GM21515 (cell line): ENCODE data around the gene SRC.

Experiments
- ATAC-seq: cut with Tn5 transposase; IDR thresholded peaks from one replicate; pipeline ENCODE4 v1.9.1; 2021; ENCODE audit not compliant: unreplicated experiment

The SRC gene

GRCh38 chr20:37421988-37422387, 76.0 kb downstream of the SRC start:
- ATAC-seq = no peak

GRCh38 chr20:37422791-37423286, 76.9 kb downstream of the SRC start:
- no peak for ATAC-seq

- ATAC-seq = no peak
Observed at GRCh38 chr20:37423545-37423944, 77.6 kb downstream of the SRC start.

GRCh38 chr20:37424062-37424851, 78.3 kb downstream of the SRC start:
- ATAC-seq = no peak

- ATAC-seq = no peak
Observed at GRCh38 chr20:37425103-37425625, 79.2 kb downstream of the SRC start.

- ATAC-seq = no peak
Observed at GRCh38 chr20:37426106-37426505, 80.2 kb downstream of the SRC start.

GRCh38 chr20:37426978-37427377, 81.0 kb downstream of the SRC start:
- ATAC-seq = no peak

- ATAC-seq = no peak
Observed at GRCh38 chr20:37430044-37430443, 84.1 kb downstream of the SRC start.

GRCh38 chr20:37430778-37431460, 85.0 kb downstream of the SRC start:
- ATAC-seq = no peak

GRCh38 chr20:37431786-37432185, 85.8 kb downstream of the SRC start:
- no peak for ATAC-seq

- ATAC-seq = no peak
Observed at GRCh38 chr20:37432606-37433005, 86.7 kb downstream of the SRC start.

- no peak for ATAC-seq
Observed at GRCh38 chr20:37435607-37436006, 89.7 kb downstream of the SRC start.

GRCh38 chr20:37436527-37437186, 90.7 kb downstream of the SRC start:
- no peak for ATAC-seq

GRCh38 chr20:37437676-37438075, 91.7 kb downstream of the SRC start:
- no peak for ATAC-seq

- no peak for ATAC-seq
Observed at GRCh38 chr20:37438464-37439222, 92.7 kb downstream of the SRC start.

GRCh38 chr20:37439223-37439933, 93.4 kb downstream of the SRC start:
- ATAC-seq = no peak

GRCh38 chr20:37441023-37441422, 95.1 kb downstream of the SRC start:
- ATAC-seq = no peak

GRCh38 chr20:37442547-37442946, 96.6 kb downstream of the SRC start:
- ATAC-seq = no peak

- no peak for ATAC-seq
Observed at GRCh38 chr20:37442986-37443385, 97.0 kb downstream of the SRC start.

- ATAC-seq = no peak
Observed at GRCh38 chr20:37443596-37443995, 97.7 kb downstream of the SRC start.
